Fibroblast of lung (primary cell): Measurements from ENCODE around the gene TAS2R46.
"Not testable (repeated sequence)": the region's sequence is repeated elsewhere in the genome, so short reads cannot be mapped to it uniquely, and the experiment has no call there.

Experiments
- EZH2 ChIP-seq: IDR thresholded peaks from 2 replicates; pipeline ENCODE4 v1.5.1; 2012; ENCODE audit warnings: low read length, control low read depth, mild to moderate bottlenecking; ENCODE audit errors: missing control alignments
- TF ChIP-seq, protein P1 (sequence below), 2 donors: IDR thresholded peaks in 1 of 2; conservative IDR thresholded peaks in 1 of 2; 1 replicate in 1 of 2; 2 replicates in 1 of 2; pipeline ENCODE4 v1.5.1; 2011 to 2012; ENCODE audit warnings: low read length in 2 of 2, control low read depth in 1 of 2, inconsistent platforms in 1 of 2, low read depth in 1 of 2, mild to moderate bottlenecking in 1 of 2

DNA sequence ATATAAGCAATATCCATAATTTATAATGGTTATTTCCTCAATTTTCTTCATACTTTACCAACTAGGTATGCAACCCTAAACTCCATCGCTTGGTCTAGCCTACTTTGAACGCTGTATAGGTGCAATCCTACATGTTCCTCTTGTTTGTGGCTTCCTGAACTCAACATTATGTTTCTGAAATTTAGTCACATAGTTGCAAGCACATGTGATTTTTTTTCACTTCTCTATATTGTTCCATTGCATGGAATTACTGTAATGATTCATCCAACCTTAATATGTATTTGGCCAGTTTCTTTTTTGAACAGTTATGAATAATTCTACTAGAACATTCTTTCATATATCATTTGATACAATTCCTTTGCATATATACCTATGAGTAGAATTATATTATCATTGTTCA, 32.8 kb upstream of the TAS2R46 start:
- TF ChIP-seq, protein P1, sequence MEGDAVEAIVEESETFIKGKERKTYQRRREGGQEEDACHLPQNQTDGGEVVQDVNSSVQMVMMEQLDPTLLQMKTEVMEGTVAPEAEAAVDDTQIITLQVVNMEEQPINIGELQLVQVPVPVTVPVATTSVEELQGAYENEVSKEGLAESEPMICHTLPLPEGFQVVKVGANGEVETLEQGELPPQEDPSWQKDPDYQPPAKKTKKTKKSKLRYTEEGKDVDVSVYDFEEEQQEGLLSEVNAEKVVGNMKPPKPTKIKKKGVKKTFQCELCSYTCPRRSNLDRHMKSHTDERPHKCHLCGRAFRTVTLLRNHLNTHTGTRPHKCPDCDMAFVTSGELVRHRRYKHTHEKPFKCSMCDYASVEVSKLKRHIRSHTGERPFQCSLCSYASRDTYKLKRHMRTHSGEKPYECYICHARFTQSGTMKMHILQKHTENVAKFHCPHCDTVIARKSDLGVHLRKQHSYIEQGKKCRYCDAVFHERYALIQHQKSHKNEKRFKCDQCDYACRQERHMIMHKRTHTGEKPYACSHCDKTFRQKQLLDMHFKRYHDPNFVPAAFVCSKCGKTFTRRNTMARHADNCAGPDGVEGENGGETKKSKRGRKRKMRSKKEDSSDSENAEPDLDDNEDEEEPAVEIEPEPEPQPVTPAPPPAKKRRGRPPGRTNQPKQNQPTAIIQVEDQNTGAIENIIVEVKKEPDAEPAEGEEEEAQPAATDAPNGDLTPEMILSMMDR (conservative IDR thresholded peaks at IDR 0.05 in 1 of 2, IDR thresholded peaks at IDR 0.05 in 1 of 2; ENCODE audit: low read depth in 1 of 2, low read length in 2 of 2), result not testable (repeated sequence)
- TF ChIP-seq EZH2, result not testable (repeated sequence)
